ENCODE results near the gene PPP4R3B. TPM values are rescaled to one million over a fixed set of nuclear protein-coding genes. Genes with fewer than 3 reads are reported as not detected.
A peak's percentile ranks its signal among the peaks of the same experiment; 100 is the strongest.

Gene PPP4R3B
- total and polyA plus RNA-seq, 2 of the 4 experiments (the other 2 are of a cell fraction) = 11.9 to 23.7 TPM

- no peak for TF ChIP-seq USF2 (IDR thresholded peaks at IDR 0.05; ENCODE audit: low read depth, low read length)
Observed at GRCh38 chr2:55585451-55586080, 31.9 kb downstream of the PPP4R3B start (continued).

DNA sequence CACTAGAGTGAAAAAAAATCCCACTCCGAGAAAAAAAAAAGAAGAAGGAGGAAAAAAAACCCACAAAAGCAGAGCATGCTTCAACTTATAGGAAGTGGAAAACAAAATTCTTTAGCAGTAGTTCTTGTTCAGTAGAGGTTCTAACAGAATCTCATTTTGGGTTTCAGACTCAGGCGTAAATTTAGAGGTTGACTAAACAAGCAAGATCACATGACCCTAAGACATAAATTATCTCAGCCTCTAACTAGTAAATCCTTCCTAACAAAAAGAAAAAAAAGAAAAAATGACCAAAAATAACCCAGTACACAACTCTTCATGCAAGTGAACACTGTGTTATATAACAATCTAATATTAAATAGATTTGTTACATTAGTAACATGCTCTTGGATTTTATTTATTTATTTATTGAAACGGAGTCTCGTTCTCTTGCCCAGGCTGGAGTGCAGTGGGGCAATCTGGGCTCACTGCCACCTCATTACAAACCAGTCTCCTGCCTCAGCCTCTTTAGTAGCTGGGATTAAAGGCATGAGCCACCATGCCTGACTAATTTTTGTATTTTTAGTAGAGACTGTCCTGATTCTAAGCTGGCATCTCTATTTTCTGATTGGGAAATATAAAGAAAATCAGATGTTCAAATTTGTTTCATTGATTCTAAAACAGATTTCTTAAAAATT is 35.4 kb downstream of the PPP4R3B start:
- Histone ChIP-seq H2BK120ac (ENCODE audit: low read depth, low read length) (no peak overlapping the region), H3K4ac (ENCODE audit: low read depth, low read length) (no peak overlapping the region), H4K20me1 (ENCODE audit: insufficient read depth, low read length) (no peaks in the 10 kb centered on the region), H3K18ac (ENCODE audit: low read depth, low read length) (no peak overlapping the region), H3K56ac (ENCODE audit: extremely low read depth, insufficient read depth, low read length) (no peak overlapping the region), H3K9me3 (ENCODE audit: control insufficient read depth, insufficient read depth, low read length) (no peaks in the 10 kb centered on the region), H2BK15ac (ENCODE audit: low read depth, low read length) (no peak overlapping the region), H2BK20ac (ENCODE audit: low read depth, low read length) (no peak overlapping the region), H2AFZ (replicated peaks; ENCODE audit: low read length, poor library complexity) (no peak overlapping the region), H2AK9ac (replicated peaks; ENCODE audit: low read depth, low read length, poor library complexity) (no peak overlapping the region), H4K8ac (ENCODE audit: low read depth in 2 of 2, low read length in 2 of 2) (no peak overlapping the region), H3K9ac (ENCODE audit: low read depth, low read length) (no peak overlapping the region), H2BK5ac (ENCODE audit: low read depth, low read length, poor library complexity, severe bottlenecking) (no peak overlapping the region), H3K9me1 (ENCODE audit: insufficient read depth, low read length) (no peaks in the 10 kb centered on the region), H4K5ac (ENCODE audit: low read depth, low read length) (no peak overlapping the region), H3K79me1 (ENCODE audit: low read depth in 1 of 2, low read length in 2 of 2) (peaks cover 8 to 14% of the 10 kb centered on the region in 2 experiments), H3K27me3 (ENCODE audit: control insufficient read depth, insufficient read depth, low read length) (no peaks in the 10 kb centered on the region), H3K4me1 (ENCODE audit: control insufficient read depth, insufficient read depth, low read length) (no peaks in the 10 kb centered on the region), H3K27ac (ENCODE audit: insufficient read depth, low read length) (no peak overlapping the region), H3K4me2 (ENCODE audit: low read depth, low read length) (no peak overlapping the region), H3K4me3 (ENCODE audit: insufficient read depth, low read depth, low read length) (no peak overlapping the region), H4K91ac (ENCODE audit: insufficient read depth, low read depth, low read length) (no peak overlapping the region), H3K14ac (replicated peaks; ENCODE audit: low read depth, low read length) (no peak overlapping the region), H3K23ac (ENCODE audit: low read depth, low read length) (no peak overlapping the region), H2AK5ac (ENCODE audit: low read depth, low read length) (no peak overlapping the region), H3K36me3 (ENCODE audit: control insufficient read depth, insufficient read depth, low read length) (peaks cover 3% of the 10 kb centered on the region)
- no TSS peak for BruUV-seq (replicated peaks)
- CTCF ChIA-PET = interaction anchor here (0.7 kb wide), 2 partner anchors 10 to 21 kb away, joined by 3 read pairs; no protein-coding TSS in a partner anchor
- ATAC-seq (ENCODE audit: low read depth) (peak; percentile 33; the same call in 1 of the 2 replicates), DNase-seq (peak; percentile 43)
- no peak for TF ChIP-seq MXI1 (IDR thresholded peaks at IDR 0.05; ENCODE audit: borderline replicate concordance, low read depth, low read length)
- no peak for TF ChIP-seq BHLHE40 (IDR thresholded peaks at IDR 0.05; ENCODE audit: low read depth, low read length)
- no peak; the same call in 1 of the 2 replicates for TF ChIP-seq CEBPB (IDR thresholded peaks at IDR 0.05; ENCODE audit: low read depth, low read length)
- TF ChIP-seq NFE2L2 (IDR thresholded peaks at IDR 0.05; ENCODE audit: low read depth, low read length) = no peak
- TF ChIP-seq MAZ (IDR thresholded peaks at IDR 0.05; ENCODE audit: borderline replicate concordance, low read depth, low read length) = no peak
- no peak for TF ChIP-seq POLR2A (IDR thresholded peaks at IDR 0.05; ENCODE audit: low read depth, low read length)
- TF ChIP-seq FOS (IDR thresholded peaks at IDR 0.05; ENCODE audit: low read depth, low read length) = no peak
- TF ChIP-seq, protein P1, sequence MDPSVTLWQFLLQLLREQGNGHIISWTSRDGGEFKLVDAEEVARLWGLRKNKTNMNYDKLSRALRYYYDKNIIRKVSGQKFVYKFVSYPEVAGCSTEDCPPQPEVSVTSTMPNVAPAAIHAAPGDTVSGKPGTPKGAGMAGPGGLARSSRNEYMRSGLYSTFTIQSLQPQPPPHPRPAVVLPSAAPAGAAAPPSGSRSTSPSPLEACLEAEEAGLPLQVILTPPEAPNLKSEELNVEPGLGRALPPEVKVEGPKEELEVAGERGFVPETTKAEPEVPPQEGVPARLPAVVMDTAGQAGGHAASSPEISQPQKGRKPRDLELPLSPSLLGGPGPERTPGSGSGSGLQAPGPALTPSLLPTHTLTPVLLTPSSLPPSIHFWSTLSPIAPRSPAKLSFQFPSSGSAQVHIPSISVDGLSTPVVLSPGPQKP (IDR thresholded peaks at IDR 0.05; ENCODE audit: borderline replicate concordance, low read depth, low read length) = no peak
- no peak; the same call in 1 of the 2 replicates for TF ChIP-seq RFX5 (IDR thresholded peaks at IDR 0.05; ENCODE audit: low read depth, low read length)
- in situ Hi-C loops (cut with MboI; ENCODE audit: low sequenced_read_pairs) (no loop called here), dilution Hi-C loops (cut with HindIII; ENCODE audit: low sequenced_read_pairs, unreplicated experiment) (no loop called here), intact Hi-C loops (cut with micrococcal nuclease) (no loop called here)
- no CpG with 5 or more reads among the region's 4 CpGs for WGBS, 2 experiments (ENCODE audit: extremely low coverage in 2 of 2, insufficient read length in 1 of 2)
- POLR2A ChIA-PET (ENCODE audit: unreplicated experiment) = no interaction called here
